ENCODE results near the gene ZC3H7A.

DNA sequence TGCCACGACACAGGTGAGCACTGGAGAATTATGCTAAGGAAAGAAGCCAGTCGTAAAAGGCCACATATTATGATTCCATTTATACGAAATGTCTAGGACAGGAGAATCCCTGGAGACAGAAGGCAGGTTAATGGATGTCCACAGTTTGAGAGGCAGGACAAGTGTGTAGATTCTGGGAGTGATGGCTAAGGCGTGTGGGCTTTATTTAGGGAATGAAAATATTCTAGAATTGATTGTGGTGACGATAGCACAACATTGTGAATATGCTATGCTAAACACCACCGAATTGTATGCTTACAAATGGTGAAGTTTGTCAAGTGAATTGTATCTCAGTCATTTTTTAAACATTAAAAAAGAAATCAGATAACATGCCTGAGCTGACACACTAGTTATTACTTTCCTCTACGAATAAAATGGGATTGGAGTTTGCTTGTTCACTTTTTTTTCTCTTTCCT, 49.1 kb downstream of the ZC3H7A start:
- TF ChIP-seq ARNTL (CRISPR knock-in tag; IDR thresholded peaks at IDR 0.05; ENCODE audit: borderline replicate concordance, low read depth): no peak
- no peak for TF ChIP-seq RARB (CRISPR knock-in tag; IDR thresholded peaks at IDR 0.05)

Data from SK-N-SH treated with all-trans-retinoic acid at 6 μM for 48 hours (cell line).